ENCODE results near the gene CCNC.
"Not testable (repeated sequence)": the region's sequence is repeated elsewhere in the genome, so short reads cannot be mapped to it uniquely, and the experiment has no call there.

CCNC gene

GRCh38 chr6:99603421-99604165 is 35.1 kb upstream of the CCNC start:
- peaks cover 58% of the 10 kb centered on the region for H3K9me3 ChIP-seq
- H3K27me3 ChIP-seq, result peaks cover 82% of the 10 kb centered on the region
- 0 out of 2 replicates have a peak, but pooled peaks cover 19% of the 10 kb centered on the region for H4K20me1 ChIP-seq
- H3K4me3 ChIP-seq, result peak overlapping the region; percentile 54
- no peaks in the 10 kb centered on the region for H3K36me3 ChIP-seq
- TF ChIP-seq Cebpa-rat (IDR thresholded peaks at IDR 0.05), result no peak
- peak overlapping the region; percentile 64 for H3K4me2 ChIP-seq
- H3K27ac ChIP-seq, result no peak overlapping the region
- no peak overlapping the region for H3K9ac ChIP-seq
- peaks cover 7% of the 10 kb centered on the region; the same call in 1 of the 2 replicates for H3K4me1 ChIP-seq

- Histone ChIP-seq H3K27me3 (peaks cover 74% of the 10 kb centered on the region), H3K9me3 (peaks cover 50% of the 10 kb centered on the region), H3K4me1 (peaks cover 7% of the 10 kb centered on the region; the same call in 1 of the 2 replicates), H3K9ac (no peak overlapping the region), H4K20me1 (0 out of 2 replicates have a peak, but pooled peaks cover 19% of the 10 kb centered on the region), H3K27ac (no peak overlapping the region), H3K4me3 (no peak overlapping the region), H3K4me2 (no peak overlapping the region), H3K36me3 (no peaks in the 10 kb centered on the region)
- TF ChIP-seq Cebpa-rat (IDR thresholded peaks at IDR 0.05), result no peak
Measured at GRCh38 chr6:99602520-99603420, 34.3 kb upstream of the CCNC start.

- not testable (repeated sequence) for H3K36me3 ChIP-seq, H3K9ac ChIP-seq, H3K4me2 ChIP-seq, H3K27ac ChIP-seq, H3K4me3 ChIP-seq, H3K4me1 ChIP-seq
- Histone ChIP-seq H4K20me1 (peaks cover 16% of the 10 kb centered on the region; the same call in 1 of the 2 replicates), H3K27me3 (peaks cover 36% of the 10 kb centered on the region), H3K9me3 (peaks cover 11% of the 10 kb centered on the region; the same call in 1 of the 2 replicates)
Measured at GRCh38 chr6:99594696-99595095, 26.2 kb upstream of the CCNC start.

- no peaks in the 10 kb centered on the region for H3K36me3 ChIP-seq
- no peak overlapping the region for H3K27ac ChIP-seq
- no peak overlapping the region for H3K4me2 ChIP-seq
- no peak overlapping the region for H3K4me3 ChIP-seq
- H3K9ac ChIP-seq, result no peak overlapping the region
- peaks cover 11% of the 10 kb centered on the region; the same call in 1 of the 2 replicates for H3K9me3 ChIP-seq
- peak; percentile 8; the same call in 1 of the 2 replicates for TF ChIP-seq Cebpa-rat (IDR thresholded peaks at IDR 0.05)
- H4K20me1 ChIP-seq, result peaks cover 16% of the 10 kb centered on the region; the same call in 1 of the 2 replicates
- 0 out of 2 replicates have a peak, but pooled peaks cover 3% of the 10 kb centered on the region for H3K4me1 ChIP-seq
- H3K27me3 ChIP-seq, result peaks cover 53% of the 10 kb centered on the region
Measured at GRCh38 chr6:99592900-99593299, 24.4 kb upstream of the CCNC start.

- no peak overlapping the region for H3K9ac ChIP-seq
- no peak for TF ChIP-seq Cebpa-rat (IDR thresholded peaks at IDR 0.05)
- H3K27me3 ChIP-seq, result peaks cover 58% of the 10 kb centered on the region
- 0 out of 2 replicates have a peak, but pooled peaks cover 3% of the 10 kb centered on the region for H3K4me1 ChIP-seq
- peaks cover 11% of the 10 kb centered on the region; the same call in 1 of the 2 replicates for H3K9me3 ChIP-seq
- H3K27ac ChIP-seq, result no peak overlapping the region
- peaks cover 16% of the 10 kb centered on the region; the same call in 1 of the 2 replicates for H4K20me1 ChIP-seq
- H3K4me3 ChIP-seq, result no peak overlapping the region
- H3K4me2 ChIP-seq, result no peak overlapping the region
- H3K36me3 ChIP-seq, result no peaks in the 10 kb centered on the region
Measured at GRCh38 chr6:99591673-99592364, 23.4 kb upstream of the CCNC start.

GRCh38 chr6:99590728-99591672 is 22.5 kb upstream of the CCNC start:
- no peak overlapping the region for H3K27ac ChIP-seq
- no peak overlapping the region for H3K4me2 ChIP-seq
- no peaks in the 10 kb centered on the region for H3K36me3 ChIP-seq
- H3K27me3 ChIP-seq, result peaks cover 61% of the 10 kb centered on the region
- no peak for TF ChIP-seq Cebpa-rat (IDR thresholded peaks at IDR 0.05)
- no peak overlapping the region for H3K4me3 ChIP-seq
- H4K20me1 ChIP-seq, result peaks cover 16% of the 10 kb centered on the region; the same call in 1 of the 2 replicates
- H3K9me3 ChIP-seq, result peaks cover 11% of the 10 kb centered on the region; the same call in 1 of the 2 replicates
- 0 out of 2 replicates have a peak, but pooled peaks cover 3% of the 10 kb centered on the region for H3K4me1 ChIP-seq
- H3K9ac ChIP-seq, result no peak overlapping the region

GRCh38 chr6:99589907-99590493 is 21.5 kb upstream of the CCNC start:
- no peak overlapping the region for H3K4me3 ChIP-seq
- H4K20me1 ChIP-seq, result peaks cover 16% of the 10 kb centered on the region; the same call in 1 of the 2 replicates
- no peak overlapping the region for H3K27ac ChIP-seq
- no peak for TF ChIP-seq Cebpa-rat (IDR thresholded peaks at IDR 0.05)
- H3K9me3 ChIP-seq, result peaks cover 11% of the 10 kb centered on the region; the same call in 1 of the 2 replicates
- H3K4me2 ChIP-seq, result no peak overlapping the region
- peaks cover 61% of the 10 kb centered on the region for H3K27me3 ChIP-seq
- no peaks in the 10 kb centered on the region for H3K36me3 ChIP-seq
- no peak overlapping the region for H3K9ac ChIP-seq
- 0 out of 2 replicates have a peak, but pooled peaks cover 3% of the 10 kb centered on the region for H3K4me1 ChIP-seq

GRCh38 chr6:99589290-99589672 is 20.8 kb upstream of the CCNC start:
- TF ChIP-seq Cebpa-rat (IDR thresholded peaks at IDR 0.05), result no peak
- no peaks in the 10 kb centered on the region for H3K36me3 ChIP-seq
- H3K4me1 ChIP-seq, result 0 out of 2 replicates have a peak, but pooled peaks cover 3% of the 10 kb centered on the region
- H3K9ac ChIP-seq, result peak overlapping the region; percentile 64; the same call in 1 of the 2 replicates
- no peak overlapping the region for H3K27ac ChIP-seq
- peaks cover 16% of the 10 kb centered on the region; the same call in 1 of the 2 replicates for H4K20me1 ChIP-seq
- H3K27me3 ChIP-seq, result peaks cover 59% of the 10 kb centered on the region
- peaks cover 11% of the 10 kb centered on the region; the same call in 1 of the 2 replicates for H3K9me3 ChIP-seq
- H3K4me2 ChIP-seq, result peak overlapping the region; percentile 94
- peak overlapping the region; percentile 70 for H3K4me3 ChIP-seq
